Activated T-cell treated with anti-CD3 and anti-CD28 coated beads, Interleukin-2, amount 50 U/mL, for 72 hours (primary cell): ENCODE results near the gene SLC38A5. TPM values are rescaled to one million over a fixed set of nuclear protein-coding genes. Genes with fewer than 3 reads are reported as not detected.

ENCODE experiments used
- ATAC-seq, 2 donors: fragments of 150-1000 bp; cut with Tn5 transposase; replicated peaks in 1 of 2; 2 replicates each; pipeline ENCODE4 v1.10.0; 2021; ENCODE audit warnings: moderate library complexity in 2 of 2, mild to moderate bottlenecking in 1 of 2
- DNase-seq, 2 donors: peaks; one replicate each; pipeline ENCODE4 v3.0.0; 2021 to 2022; ENCODE audit warnings: mixed read lengths in 1 of 2
- H3K27ac Mint-ChIP-seq: one replicate; pipeline ENCODE4 v1.8.0; 2022; ENCODE audit warnings: mild to moderate bottlenecking, moderate library complexity, mixed read lengths
- H3K27me3 Mint-ChIP-seq: one replicate; pipeline ENCODE4 v1.8.0; 2022; ENCODE audit warnings: low read depth, mixed read lengths
- H3K36me3 Mint-ChIP-seq, 2 donors: one replicate each; pipeline ENCODE4 v1.8.0; 2022; ENCODE audit warnings: mixed read lengths in 2 of 2, mild to moderate bottlenecking in 1 of 2; ENCODE audit not compliant: insufficient read depth in 2 of 2
- H3K4me1 Mint-ChIP-seq: one replicate; pipeline ENCODE4 v1.8.0; 2022; ENCODE audit warnings: low read depth, mixed read lengths
- H3K4me3 Mint-ChIP-seq, 2 donors: one replicate each; pipeline ENCODE4 v1.8.0; 2022; ENCODE audit warnings: mild to moderate bottlenecking in 2 of 2, mixed read lengths in 2 of 2, moderate library complexity in 2 of 2
- H3K9me3 Mint-ChIP-seq, 2 donors: one replicate each; pipeline ENCODE4 v1.8.0; 2022; ENCODE audit warnings: mixed read lengths in 2 of 2
- total RNA-seq, 2 donors: library from RNA; stranded (reverse); gene quantifications; one replicate each; pipeline ENCODE4 v1.2.3, GENCODE V29; 2022

Gene SLC38A5
- total RNA-seq, 2 donors from 2014 or later = 64.8 to 78.8 TPM

DNA sequence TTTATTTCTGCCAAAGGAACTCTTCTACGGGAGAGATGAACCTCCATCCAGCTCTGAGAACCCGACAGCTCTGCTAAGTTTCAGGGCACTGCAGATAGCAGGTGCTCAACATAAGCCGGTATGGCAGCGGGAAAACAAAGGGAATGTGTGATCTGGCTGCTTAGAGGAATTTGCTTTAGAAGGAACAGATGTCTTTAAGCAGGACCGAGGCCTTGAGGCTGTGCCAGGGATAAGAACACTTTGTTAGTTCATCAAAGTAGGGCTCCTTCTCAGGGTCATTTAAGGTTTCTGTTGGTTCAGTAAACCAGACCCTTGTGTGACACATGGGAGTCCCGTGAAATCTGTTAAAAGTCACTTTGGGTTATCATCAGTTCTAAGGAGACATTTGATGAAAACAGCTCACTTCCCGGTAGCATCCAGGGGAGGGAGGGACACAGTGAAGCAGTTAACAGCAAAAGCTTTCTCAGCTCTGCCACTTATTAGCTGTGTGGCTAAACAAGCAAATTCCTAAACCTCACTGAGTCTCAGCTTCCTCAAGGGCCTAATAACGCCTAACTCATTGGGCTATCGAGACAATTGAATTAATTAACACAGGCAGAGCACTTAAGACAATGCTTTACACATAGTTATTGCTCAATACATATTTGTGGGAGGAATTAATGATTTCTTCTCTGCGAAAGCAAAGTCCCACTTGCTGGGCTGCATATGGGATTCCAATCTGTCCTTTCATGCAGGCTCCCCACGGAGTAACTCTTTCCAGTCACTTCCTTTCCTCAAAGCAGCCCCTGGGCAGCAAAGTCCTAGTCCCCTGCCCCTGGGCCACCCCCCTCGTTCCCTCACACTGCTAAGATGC, 3.0 kb upstream of the SLC38A5 start:
- ATAC-seq (no peak), DNase-seq (no peak)
- H3K27ac Mint-ChIP-seq = no peak overlapping the region
- no peaks in the 10 kb centered on the region for H3K9me3 Mint-ChIP-seq
- peaks cover 32% of the 10 kb centered on the region for H3K4me1 Mint-ChIP-seq
- H3K36me3 Mint-ChIP-seq = peaks cover 4 to 8% of the 10 kb centered on the region in 2 donors
- H3K27me3 Mint-ChIP-seq = peaks cover 4% of the 10 kb centered on the region
- H3K4me3 Mint-ChIP-seq = no peak overlapping the region

DNA sequence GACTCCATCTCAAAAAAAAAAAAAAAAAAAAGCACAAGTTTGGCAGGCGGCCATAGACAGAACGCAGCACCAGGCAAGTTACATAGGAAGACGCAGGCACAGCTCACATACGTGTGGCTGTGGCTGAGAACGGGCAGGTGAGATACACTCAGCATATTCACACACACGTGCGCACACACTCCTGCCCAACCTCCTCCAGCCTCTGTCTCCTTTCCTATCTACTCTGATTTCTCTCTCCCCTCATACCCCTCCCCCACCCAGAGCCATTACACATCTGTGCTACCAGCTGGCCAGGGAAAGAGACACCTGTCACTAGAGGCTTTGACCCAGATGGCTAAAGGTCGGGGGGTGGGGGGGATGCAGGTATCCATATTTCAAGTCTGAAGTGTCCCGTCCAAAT, 2.2 kb upstream of the SLC38A5 start:
- no peak for ATAC-seq
- Mint-ChIP-seq H3K4me1 (peaks cover 32% of the 10 kb centered on the region), H3K9me3 (no peaks in the 10 kb centered on the region), H3K27me3 (peaks cover 10% of the 10 kb centered on the region), H3K36me3 (peaks cover 7 to 9% of the 10 kb centered on the region in 2 donors), H3K27ac (no peak overlapping the region), H3K4me3 (no peak overlapping the region)
- DNase-seq = no peak

DNA sequence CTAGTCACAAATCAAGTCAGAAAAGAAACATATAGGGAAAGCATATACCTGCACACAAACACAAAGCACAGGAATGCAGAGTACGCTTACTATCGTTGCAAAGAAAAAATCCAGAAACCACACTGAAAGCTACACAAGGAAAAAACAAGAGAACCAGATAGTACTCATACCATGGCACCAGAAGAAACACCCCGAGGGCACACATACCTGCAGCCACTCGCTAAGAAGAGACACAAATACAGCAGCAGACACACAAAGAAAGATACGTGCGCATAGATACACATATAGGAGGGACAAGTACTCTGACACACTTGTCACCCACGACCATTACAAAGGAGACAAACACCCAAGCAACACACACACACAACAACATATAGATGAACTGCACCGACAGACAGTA, 1.4 kb upstream of the SLC38A5 start:
- H3K27ac Mint-ChIP-seq = no peak overlapping the region
- no peak overlapping the region for H3K4me3 Mint-ChIP-seq
- DNase-seq (no peak), ATAC-seq (no peak)
- H3K27me3 Mint-ChIP-seq = peaks cover 12% of the 10 kb centered on the region
- peaks cover 32% of the 10 kb centered on the region for H3K4me1 Mint-ChIP-seq
- peaks cover 2 to 14% of the 10 kb centered on the region in 2 donors for H3K36me3 Mint-ChIP-seq
- H3K9me3 Mint-ChIP-seq = no peaks in the 10 kb centered on the region

DNA sequence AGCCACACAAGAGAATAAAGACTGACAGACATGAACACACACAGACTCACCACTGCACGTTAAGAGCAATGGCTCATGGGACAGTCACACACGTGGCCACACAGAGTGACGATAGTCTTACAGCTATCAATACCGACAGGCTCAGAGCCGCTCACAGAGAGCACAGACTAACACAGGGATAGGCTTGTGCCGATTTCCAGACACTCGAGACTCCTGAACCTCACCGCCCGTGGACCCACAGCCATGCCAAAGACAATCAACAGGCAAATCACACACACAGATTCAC, 716 bp upstream of the SLC38A5 start:
- Mint-ChIP-seq H3K36me3 (peaks cover 2 to 17% of the 10 kb centered on the region in 2 donors), H3K27ac (no peak overlapping the region), H3K9me3 (no peaks in the 10 kb centered on the region), H3K4me3 (no peak overlapping the region), H3K4me1 (peaks cover 37% of the 10 kb centered on the region), H3K27me3 (peaks cover 12% of the 10 kb centered on the region)
- ATAC-seq = no peak
- DNase-seq = no peak

DNA sequence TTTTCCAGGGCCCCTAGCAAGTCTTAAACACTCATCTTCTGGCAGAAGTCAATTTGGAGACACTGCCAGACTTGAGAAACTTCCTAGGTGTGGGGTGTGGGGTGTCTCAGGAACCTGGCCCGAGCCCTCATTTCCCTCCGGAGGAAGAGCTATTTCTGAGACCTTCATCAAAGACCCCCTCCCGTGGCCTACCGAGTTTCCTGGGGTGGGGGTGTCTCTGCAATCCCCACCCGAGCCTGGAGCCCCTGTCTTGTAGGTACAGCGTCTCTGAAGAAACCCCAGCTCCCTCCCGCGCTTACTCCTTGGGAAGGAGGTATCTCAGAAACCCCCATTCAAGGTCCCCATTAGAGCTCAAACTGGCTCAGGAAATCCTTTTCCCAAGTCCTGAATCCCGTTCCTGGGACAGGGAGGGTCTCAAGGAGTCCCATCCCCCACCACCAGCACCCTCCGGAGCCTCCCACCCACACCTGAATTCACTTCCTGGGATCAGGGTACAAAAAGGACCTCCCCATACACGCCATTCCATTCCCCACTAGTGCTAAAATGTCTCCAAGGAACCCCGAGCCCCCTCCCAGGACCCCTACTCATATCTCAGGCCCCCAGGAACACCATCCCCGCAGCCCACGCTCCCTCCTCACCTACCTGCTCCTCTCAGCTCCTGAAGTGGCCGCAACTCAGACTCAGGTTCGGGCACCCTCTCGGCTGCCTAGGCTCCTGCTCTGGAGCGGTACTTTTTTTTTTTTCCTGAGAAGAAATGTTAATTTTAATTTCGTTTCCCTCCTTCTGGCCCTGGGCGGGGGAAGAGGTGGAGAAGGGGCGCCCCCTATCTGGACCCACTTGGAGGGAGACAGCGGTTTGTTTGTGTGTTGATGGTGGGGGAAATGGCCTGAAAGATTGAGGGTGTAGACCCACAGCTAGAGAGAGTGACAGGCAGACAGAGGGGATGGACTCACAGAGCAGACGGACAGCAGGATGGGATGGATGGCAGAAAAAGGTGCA, 1.1 kb downstream of the SLC38A5 start:
- Mint-ChIP-seq H3K4me1 (peaks cover 50% of the 10 kb centered on the region), H3K27ac (peak overlapping the region; percentile 94), H3K4me3 (peak overlapping the region; percentile 91 to 94), H3K36me3 (peaks cover 9 to 22% of the 10 kb centered on the region in 2 donors), H3K9me3 (no peaks in the 10 kb centered on the region), H3K27me3 (peaks cover 12% of the 10 kb centered on the region)
- ATAC-seq (peak; percentile 65 to 68), DNase-seq (peak; percentile 54 to 56)

DNA sequence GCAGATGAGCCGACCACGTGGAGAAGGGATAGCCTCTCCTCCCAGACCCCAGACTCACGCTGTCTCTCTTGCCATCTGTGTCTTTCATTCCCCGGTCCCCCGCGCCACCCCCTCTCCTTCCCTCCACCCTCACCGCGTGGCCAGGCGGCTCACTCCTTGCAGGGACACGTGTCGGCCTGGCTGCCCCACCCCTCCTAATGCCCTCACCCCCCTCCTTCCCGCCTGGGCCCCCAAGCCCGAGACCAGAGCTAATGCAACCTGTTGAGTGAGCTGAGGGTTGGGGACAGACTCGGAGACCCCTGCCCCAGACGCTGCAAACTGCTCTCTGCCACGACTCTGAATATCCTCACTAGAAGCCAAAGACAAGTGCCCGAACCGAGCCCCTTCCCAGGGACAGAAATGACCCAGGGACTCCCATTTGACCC, 1.8 kb downstream of the SLC38A5 start:
- peak overlapping the region; percentile 94 for H3K27ac Mint-ChIP-seq
- peaks cover 12% of the 10 kb centered on the region for H3K27me3 Mint-ChIP-seq
- DNase-seq (peak; percentile 41 to 48), ATAC-seq (peak; percentile 46 to 62)
- peaks cover 11 to 23% of the 10 kb centered on the region in 2 donors for H3K36me3 Mint-ChIP-seq
- H3K4me3 Mint-ChIP-seq = peak overlapping the region; percentile 91 to 94
- H3K4me1 Mint-ChIP-seq = peaks cover 56% of the 10 kb centered on the region
- H3K9me3 Mint-ChIP-seq = no peaks in the 10 kb centered on the region

DNA sequence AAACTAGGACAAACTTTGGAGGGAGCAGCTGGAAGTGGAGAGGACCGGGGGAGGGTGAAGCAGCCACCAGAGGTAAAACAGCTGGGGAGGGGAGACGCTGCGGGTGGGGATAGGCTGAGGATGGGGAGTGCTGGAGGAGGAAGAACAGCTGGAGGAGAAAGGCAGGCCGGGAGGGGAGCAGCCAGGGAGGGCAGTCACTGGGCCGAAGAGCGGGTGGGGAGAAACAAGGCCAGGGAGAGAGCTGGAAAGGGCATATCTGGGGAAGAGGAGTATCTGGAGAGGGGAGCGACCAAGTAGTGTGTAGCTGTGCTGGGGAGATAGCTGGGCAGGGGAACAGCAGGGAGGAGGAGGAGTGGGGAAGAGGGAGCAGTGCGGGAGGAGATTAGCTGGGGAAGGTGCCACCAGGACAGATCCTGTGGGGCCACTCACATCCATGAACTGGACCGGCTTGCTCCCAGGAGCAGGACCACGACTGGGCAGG, 2.7 kb downstream of the SLC38A5 start:
- Mint-ChIP-seq H3K4me1 (peaks cover 61% of the 10 kb centered on the region), H3K27me3 (peaks cover 12% of the 10 kb centered on the region), H3K36me3 (peaks cover 15 to 23% of the 10 kb centered on the region in 2 donors), H3K9me3 (no peaks in the 10 kb centered on the region), H3K4me3 (peak overlapping the region; percentile 91 to 94), H3K27ac (peak overlapping the region; percentile 61)
- no peak for ATAC-seq
- no peak for DNase-seq

DNA sequence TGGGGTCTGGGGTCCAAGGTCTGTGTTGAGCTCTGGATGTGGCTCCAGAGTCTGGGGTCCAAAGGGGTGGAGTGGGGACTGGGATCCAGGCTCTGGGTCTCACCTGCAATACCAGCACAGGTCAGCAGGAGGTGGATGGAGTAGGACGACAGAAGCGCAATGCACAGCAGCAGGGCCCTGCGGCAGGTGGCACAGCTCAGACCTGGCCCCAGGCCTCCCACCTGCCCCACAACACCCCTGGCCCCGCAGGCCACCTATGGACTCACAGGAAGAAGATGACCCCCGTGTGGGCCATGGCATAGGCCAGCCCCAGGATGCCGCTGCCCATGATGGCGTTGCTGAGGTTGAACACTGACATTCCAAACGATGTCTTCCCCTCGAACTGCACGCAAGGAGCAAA, 3.4 kb downstream of the SLC38A5 start:
- Mint-ChIP-seq H3K27me3 (peaks cover 12% of the 10 kb centered on the region), H3K36me3 (peaks cover 15 to 23% of the 10 kb centered on the region in 2 donors), H3K27ac (no peak overlapping the region), H3K9me3 (no peaks in the 10 kb centered on the region), H3K4me3 (peak overlapping the region; percentile 91 to 94), H3K4me1 (peaks cover 66% of the 10 kb centered on the region)
- DNase-seq (peak; percentile 16 to 26), ATAC-seq (no peak)

DNA sequence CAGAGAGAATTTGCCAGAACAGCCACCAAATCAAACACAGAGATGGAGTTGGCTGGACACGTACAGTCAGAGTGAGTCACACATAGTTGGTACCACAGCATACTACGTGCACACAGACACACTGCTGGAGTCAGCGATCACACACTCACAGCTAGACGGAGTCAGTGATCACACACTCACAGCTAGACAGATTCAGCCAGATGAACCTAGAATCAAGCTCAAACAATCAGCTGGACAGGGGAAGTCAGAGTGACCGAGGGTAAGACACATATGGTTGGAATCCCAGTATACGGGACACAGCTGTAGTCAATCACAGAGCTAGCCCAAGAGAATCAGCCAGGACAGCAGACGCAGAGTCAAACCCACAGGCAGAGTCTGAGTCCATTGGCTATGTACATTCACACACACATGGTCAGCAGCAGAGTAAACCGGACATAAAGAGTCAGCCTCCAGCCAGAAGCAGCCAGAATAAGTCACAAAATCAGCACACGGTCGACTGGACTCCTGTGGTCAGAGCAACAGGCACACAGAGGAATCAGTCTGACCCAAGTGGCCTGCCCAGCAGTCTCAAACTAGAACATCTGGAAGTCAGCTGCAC, 4.6 kb downstream of the SLC38A5 start:
- no peak for ATAC-seq
- Mint-ChIP-seq H3K4me3 (peak overlapping the region; percentile 32 to 41), H3K4me1 (peaks cover 73% of the 10 kb centered on the region), H3K27me3 (peaks cover 8% of the 10 kb centered on the region), H3K27ac (no peak overlapping the region), H3K9me3 (no peaks in the 10 kb centered on the region), H3K36me3 (peaks cover 19 to 23% of the 10 kb centered on the region in 2 donors)
- no peak for DNase-seq

DNA sequence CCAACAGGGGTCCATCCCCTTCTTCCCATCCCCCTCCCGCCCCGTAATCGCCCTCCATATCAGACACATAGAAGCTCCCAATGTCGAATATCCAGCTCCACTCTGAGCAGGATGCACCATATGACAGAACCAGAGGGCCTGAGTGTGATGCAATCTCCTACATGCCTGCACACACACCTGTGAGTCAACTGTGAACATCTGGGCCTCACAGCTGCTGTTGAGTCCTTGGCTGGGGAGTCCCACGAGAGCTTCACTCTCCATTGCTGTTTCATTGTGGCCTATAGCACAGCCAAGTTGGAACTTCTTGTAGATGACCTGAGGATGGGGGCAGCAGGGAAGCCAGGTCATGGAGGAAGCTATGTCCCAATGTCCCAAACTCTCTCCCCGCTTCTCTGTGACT, 8.2 kb downstream of the SLC38A5 start:
- H3K36me3 Mint-ChIP-seq = peaks cover 19 to 28% of the 10 kb centered on the region in 2 donors
- peaks cover 58% of the 10 kb centered on the region for H3K4me1 Mint-ChIP-seq
- DNase-seq (peak; percentile 37 to 63), ATAC-seq (peak; percentile 95 to 96)
- H3K27me3 Mint-ChIP-seq = no peaks in the 10 kb centered on the region
- peak overlapping the region; percentile 20 to 22 for H3K4me3 Mint-ChIP-seq
- H3K9me3 Mint-ChIP-seq = no peaks in the 10 kb centered on the region
- peak overlapping the region; percentile 79 for H3K27ac Mint-ChIP-seq

DNA sequence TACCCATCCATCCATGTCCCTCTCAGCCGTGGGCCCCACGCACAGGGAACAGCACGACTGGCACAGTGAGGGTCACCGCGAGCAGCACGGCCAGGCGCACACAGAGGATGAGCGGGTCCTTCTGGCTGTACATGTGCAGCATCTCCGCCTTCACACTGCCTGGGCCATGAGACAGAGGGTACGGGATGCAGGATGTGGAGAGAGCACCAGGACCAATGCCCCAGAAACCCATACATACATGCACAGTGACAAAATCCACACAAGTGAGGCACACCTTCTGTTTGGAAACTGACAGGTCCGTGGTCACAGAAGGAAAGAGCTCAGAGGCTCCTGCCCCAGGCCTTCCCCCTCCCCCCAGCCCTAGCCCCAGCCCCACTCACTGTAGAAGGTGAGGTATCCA, 9.5 kb downstream of the SLC38A5 start:
- DNase-seq = no peak
- no peaks in the 10 kb centered on the region for H3K9me3 Mint-ChIP-seq
- H3K27ac Mint-ChIP-seq = no peak overlapping the region
- H3K36me3 Mint-ChIP-seq = peaks cover 13 to 28% of the 10 kb centered on the region in 2 donors
- H3K27me3 Mint-ChIP-seq = no peaks in the 10 kb centered on the region
- H3K4me1 Mint-ChIP-seq = peaks cover 46% of the 10 kb centered on the region
- no peak overlapping the region for H3K4me3 Mint-ChIP-seq
- ATAC-seq = no peak

DNA sequence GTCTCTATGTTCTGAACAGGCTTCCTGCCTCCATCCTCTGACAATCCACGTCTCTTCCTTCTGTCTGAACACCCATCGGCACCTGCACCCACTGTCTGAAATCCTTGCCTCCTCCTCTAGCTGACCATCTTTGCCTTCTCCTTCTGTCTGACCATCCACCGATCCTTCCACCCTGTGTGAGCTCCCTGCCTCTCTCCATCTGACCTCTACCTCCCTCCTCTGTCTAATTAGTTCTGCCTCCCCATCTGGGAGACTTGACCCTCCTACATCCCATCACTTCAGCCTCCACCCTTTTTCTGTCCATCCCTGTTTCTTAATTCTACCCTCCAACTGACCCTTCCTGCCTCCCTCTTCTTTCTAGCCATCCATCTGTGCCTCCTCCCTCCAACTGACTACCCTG, 10.0 kb downstream of the SLC38A5 start:
- Mint-ChIP-seq H3K9me3 (no peaks in the 10 kb centered on the region), H3K36me3 (peaks cover 10 to 25% of the 10 kb centered on the region in 2 donors), H3K27me3 (no peaks in the 10 kb centered on the region), H3K4me3 (peak overlapping the region in 1 of 2 donors; percentile 8), H3K27ac (peak overlapping the region; percentile 87), H3K4me1 (peaks cover 40% of the 10 kb centered on the region)
- ATAC-seq (no peak), DNase-seq (no peak)
